ENCODE measurements around the gene TREML4.

- TF ChIP-seq CTCF (IDR thresholded peaks at IDR 0.05 in 2 of 3, conservative IDR thresholded peaks at IDR 0.05 in 1 of 3; ENCODE audit: borderline replicate concordance in 1 of 3, insufficient read depth in 1 of 3, low read depth in 2 of 3, low read length in 2 of 3) (peak in 2 of 3 experiments; percentile 25 to 30; a peak in 3 of 6 replicates), SRF (IDR thresholded peaks at IDR 0.05; ENCODE audit: low read depth) (no peak), POLR2AphosphoS5 (IDR thresholded peaks at IDR 0.05; ENCODE audit: low read depth, low read length) (no peak), POLR2A (IDR thresholded peaks at IDR 0.05; ENCODE audit: borderline replicate concordance, extremely low read depth, insufficient read depth, insufficient read length) (no peak), EZH2 (IDR thresholded peaks at IDR 0.05) (no peak), YY1 (IDR thresholded peaks at IDR 0.05; ENCODE audit: extremely low read depth, insufficient replicate concordance, low read depth, low read length) (no peak), JUND (IDR thresholded peaks at IDR 0.05) (no peak), ZFX (IDR thresholded peaks at IDR 0.05) (no peak), ELF1 (IDR thresholded peaks at IDR 0.05; ENCODE audit: borderline replicate concordance, low read depth) (no peak), EZH2phosphoT487 (IDR thresholded peaks at IDR 0.05; ENCODE audit: borderline replicate concordance) (no peak), ZNF274 (IDR thresholded peaks at IDR 0.05; ENCODE audit: low read depth, low read length) (no peak), REST (IDR thresholded peaks at IDR 0.05; ENCODE audit: low read depth) (no peak)
- TF ChIP-seq, protein P1, sequence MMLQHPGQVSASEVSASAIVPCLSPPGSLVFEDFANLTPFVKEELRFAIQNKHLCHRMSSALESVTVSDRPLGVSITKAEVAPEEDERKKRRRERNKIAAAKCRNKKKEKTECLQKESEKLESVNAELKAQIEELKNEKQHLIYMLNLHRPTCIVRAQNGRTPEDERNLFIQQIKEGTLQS (IDR thresholded peaks at IDR 0.05), result no peak
- TF ChIP-seq, protein P2, sequence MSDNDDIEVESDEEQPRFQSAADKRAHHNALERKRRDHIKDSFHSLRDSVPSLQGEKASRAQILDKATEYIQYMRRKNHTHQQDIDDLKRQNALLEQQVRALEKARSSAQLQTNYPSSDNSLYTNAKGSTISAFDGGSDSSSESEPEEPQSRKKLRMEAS (IDR thresholded peaks at IDR 0.05), result no peak
Measured at GRCh38 chr6:41228616-41229015, 467 bp downstream of the TREML4 start.
